Duodenal mucosa (tissue), 2 donors: ENCODE data around the gene PMPCA.

ENCODE experiments used
- H3K27ac ChIP-seq: one replicate; pipeline ENCODE4 v1.7.0; 2013; ENCODE audit warnings: low read depth, low read length
- H3K27me3 ChIP-seq, 2 donors: one replicate each; pipeline ENCODE4 v1.7.0; 2013; ENCODE audit warnings: low read length in 2 of 2, control low read depth in 1 of 2; ENCODE audit not compliant: insufficient read depth in 2 of 2, control insufficient read depth in 1 of 2
- H3K36me3 ChIP-seq, 2 donors: one replicate each; pipeline ENCODE4 v1.7.0; 2013; ENCODE audit warnings: low read length in 2 of 2, control low read depth in 1 of 2; ENCODE audit not compliant: insufficient read depth in 2 of 2, control insufficient read depth in 1 of 2
- H3K4me1 ChIP-seq, 2 donors: one replicate each; pipeline ENCODE4 v1.7.0; 2013; ENCODE audit warnings: low read length in 2 of 2, control low read depth in 1 of 2; ENCODE audit not compliant: insufficient read depth in 2 of 2, control insufficient read depth in 1 of 2
- H3K4me3 ChIP-seq, 2 donors: one replicate each; pipeline ENCODE4 v1.7.0; 2013; ENCODE audit warnings: low read length in 2 of 2, low read depth in 1 of 2
- H3K9ac ChIP-seq, 2 donors: one replicate each; pipeline ENCODE4 v1.7.0; 2013; ENCODE audit warnings: low read length in 2 of 2, low read depth in 1 of 2
- H3K9me3 ChIP-seq, 2 donors: one replicate each; pipeline ENCODE4 v1.7.0; 2013; ENCODE audit warnings: low read length in 2 of 2, control low read depth in 1 of 2; ENCODE audit not compliant: control insufficient read depth in 1 of 2

PMPCA gene

GRCh38 chr9:136453326-136453725, 42.9 kb downstream of the PMPCA start:
- Histone ChIP-seq H3K27me3 (no peaks in the 10 kb centered on the region), H3K9me3 (no peaks in the 10 kb centered on the region), H3K9ac (no peak overlapping the region), H3K27ac (no peak overlapping the region), H3K4me1 (no peaks in the 10 kb centered on the region), H3K36me3 (peaks cover 54 to 88% of the 10 kb centered on the region in 2 donors), H3K4me3 (no peak overlapping the region)

- Histone ChIP-seq H3K27ac (no peak overlapping the region), H3K27me3 (no peaks in the 10 kb centered on the region), H3K4me1 (no peaks in the 10 kb centered on the region), H3K4me3 (no peak overlapping the region), H3K9me3 (no peaks in the 10 kb centered on the region), H3K9ac (no peak overlapping the region), H3K36me3 (peaks cover 54 to 87% of the 10 kb centered on the region in 2 donors)
Observed at GRCh38 chr9:136454026-136454796, 43.8 kb downstream of the PMPCA start.

DNA sequence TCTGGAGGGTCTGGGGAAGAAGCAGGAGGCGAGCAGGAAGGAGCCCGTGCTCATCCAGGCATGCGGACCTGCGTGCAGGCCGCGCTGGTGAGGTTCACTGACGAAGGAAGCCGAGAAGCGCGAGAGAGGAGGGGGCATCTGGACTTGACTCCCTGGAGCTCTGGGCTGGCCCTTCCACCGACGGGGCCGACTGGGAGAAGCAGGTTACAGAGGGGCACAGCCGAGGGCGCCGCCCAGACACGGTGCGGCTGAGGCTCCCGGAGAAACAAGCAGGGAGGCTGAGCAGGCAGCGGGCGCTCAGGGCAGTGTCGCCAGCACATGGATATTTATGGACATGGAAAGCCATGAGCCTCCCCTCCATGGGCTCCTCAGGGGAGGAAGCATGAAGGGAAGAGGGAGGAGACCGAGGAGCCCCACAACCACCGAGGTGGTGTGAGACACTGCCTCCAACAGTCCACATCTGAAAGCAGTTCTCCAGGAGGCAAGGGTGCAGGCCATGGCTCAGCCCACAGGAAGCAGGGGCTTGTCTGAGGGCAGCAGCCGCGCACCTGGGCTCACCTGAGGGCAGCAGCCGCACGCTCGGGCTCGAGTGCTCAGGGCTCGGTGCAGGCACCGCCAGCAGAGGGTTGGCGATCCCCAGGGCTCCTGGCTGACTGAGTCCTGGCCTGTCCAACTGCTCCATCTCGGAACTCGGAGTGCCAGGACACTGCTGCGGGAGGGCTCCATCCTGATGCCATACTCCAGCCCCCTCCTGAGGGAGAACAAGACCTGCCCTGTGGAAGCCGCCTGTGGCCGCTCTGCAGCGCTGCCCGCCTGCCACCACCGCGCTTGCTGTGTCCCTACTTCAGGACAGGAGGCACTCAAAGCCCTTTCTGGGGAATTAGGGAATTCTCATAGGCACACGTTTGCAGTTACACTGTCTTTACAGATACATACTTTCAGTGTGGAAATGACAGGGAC, 44.9 kb downstream of the PMPCA start:
- peaks cover 59 to 87% of the 10 kb centered on the region in 2 donors for H3K36me3 ChIP-seq
- H3K4me1 ChIP-seq = no peaks in the 10 kb centered on the region
- no peak overlapping the region for H3K9ac ChIP-seq
- H3K9me3 ChIP-seq = no peaks in the 10 kb centered on the region
- H3K4me3 ChIP-seq = no peak overlapping the region
- H3K27me3 ChIP-seq = no peaks in the 10 kb centered on the region
- H3K27ac ChIP-seq = no peak overlapping the region

GRCh38 chr9:136456258-136456657, 45.8 kb downstream of the PMPCA start:
- Histone ChIP-seq H3K4me1 (no peaks in the 10 kb centered on the region), H3K4me3 (no peak overlapping the region), H3K27me3 (no peaks in the 10 kb centered on the region), H3K27ac (no peak overlapping the region), H3K9me3 (no peaks in the 10 kb centered on the region), H3K36me3 (peaks cover 55 to 87% of the 10 kb centered on the region in 2 donors), H3K9ac (no peak overlapping the region)

- H3K4me1 ChIP-seq = no peaks in the 10 kb centered on the region
Observed at GRCh38 chr9:136457326-136457725, 46.9 kb downstream of the PMPCA start.

DNA sequence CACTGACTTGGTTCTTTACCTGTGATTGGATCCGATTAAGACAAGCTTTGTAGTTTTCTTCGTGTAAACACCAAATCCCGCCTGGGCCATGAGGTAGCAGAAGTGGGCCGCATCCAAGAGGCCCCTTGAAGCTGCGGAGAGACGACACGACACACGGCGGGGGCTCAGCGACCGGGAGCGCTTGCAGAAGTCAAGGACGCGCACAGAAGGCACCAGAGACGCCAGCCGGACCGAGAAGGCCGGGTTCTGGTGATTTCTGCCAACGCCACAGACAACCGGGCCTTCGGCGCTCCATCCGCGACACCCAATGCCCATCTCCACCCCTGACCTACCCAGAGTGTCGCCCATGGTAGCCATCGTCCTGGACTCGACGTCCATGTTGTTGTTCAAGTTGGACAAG, 49.0 kb downstream of the PMPCA start:
- no peaks in the 10 kb centered on the region for H3K9me3 ChIP-seq
- no peak overlapping the region for H3K9ac ChIP-seq
- no peaks in the 10 kb centered on the region for H3K4me1 ChIP-seq
- H3K4me3 ChIP-seq = no peak overlapping the region
- no peak overlapping the region for H3K27ac ChIP-seq
- no peaks in the 10 kb centered on the region for H3K27me3 ChIP-seq
- H3K36me3 ChIP-seq = peaks cover 71 to 95% of the 10 kb centered on the region in 2 donors

More at GRCh38 chr9:136457326-136457725, 46.9 kb downstream of the PMPCA start:
- Histone ChIP-seq H3K27ac (no peak overlapping the region), H3K27me3 (no peaks in the 10 kb centered on the region), H3K36me3 (peaks cover 61 to 88% of the 10 kb centered on the region in 2 donors), H3K9ac (no peak overlapping the region), H3K4me3 (no peak overlapping the region), H3K9me3 (no peaks in the 10 kb centered on the region)

DNA sequence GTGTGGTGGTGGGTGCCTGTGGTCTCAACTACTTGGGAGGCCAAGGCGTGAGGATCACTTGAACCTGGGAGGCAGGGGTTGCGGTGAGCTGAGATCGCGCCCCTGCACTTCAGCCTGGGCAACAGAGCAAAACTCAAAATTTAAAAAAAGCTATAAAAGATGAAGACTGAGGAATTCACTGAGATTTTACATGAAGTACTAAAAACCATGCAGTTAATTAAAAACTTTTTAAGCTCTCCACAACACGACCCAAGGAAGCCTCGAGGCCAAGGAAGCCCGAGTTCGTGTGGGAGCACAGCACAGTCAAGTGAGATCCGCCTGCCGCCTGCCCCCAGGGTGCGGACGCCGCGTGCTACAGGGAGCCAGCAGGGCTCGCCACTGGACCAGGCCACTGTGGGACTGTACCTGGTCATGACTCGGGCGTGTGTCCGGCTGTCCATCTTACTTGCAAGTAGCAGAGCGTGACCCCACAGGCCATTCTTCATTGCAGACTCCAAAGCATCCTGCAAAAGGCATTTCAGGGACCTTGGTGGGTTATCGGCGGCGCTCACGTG, 50.4 kb downstream of the PMPCA start:
- no peak overlapping the region for H3K9ac ChIP-seq
- no peaks in the 10 kb centered on the region for H3K9me3 ChIP-seq
- H3K4me1 ChIP-seq = no peaks in the 10 kb centered on the region
- H3K27me3 ChIP-seq = no peaks in the 10 kb centered on the region
- no peak overlapping the region for H3K4me3 ChIP-seq
- no peak overlapping the region for H3K27ac ChIP-seq
- H3K36me3 ChIP-seq = peaks cover 67 to 95% of the 10 kb centered on the region in 2 donors

DNA sequence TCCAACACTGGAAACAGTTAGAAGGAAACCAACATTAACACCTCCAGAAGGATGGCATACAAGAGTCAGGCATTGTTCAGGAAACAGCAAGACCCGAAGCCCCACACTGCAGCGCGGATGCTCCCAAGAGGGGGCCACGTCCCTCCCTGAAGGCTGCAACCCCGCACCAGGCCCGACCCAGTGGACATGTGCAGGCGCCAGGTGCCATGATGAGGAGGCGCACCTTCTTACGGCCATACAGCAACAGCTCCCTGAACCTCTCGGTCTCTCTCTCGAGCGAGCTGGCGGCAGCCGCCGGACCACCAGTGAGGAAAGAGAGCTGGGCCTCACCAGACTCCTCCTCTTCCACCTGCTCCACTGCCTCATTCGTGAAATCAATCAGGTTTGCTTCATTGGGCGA, 52.2 kb downstream of the PMPCA start:
- Histone ChIP-seq H3K4me1 (no peaks in the 10 kb centered on the region), H3K36me3 (peaks cover 72 to 95% of the 10 kb centered on the region in 2 donors)

DNA sequence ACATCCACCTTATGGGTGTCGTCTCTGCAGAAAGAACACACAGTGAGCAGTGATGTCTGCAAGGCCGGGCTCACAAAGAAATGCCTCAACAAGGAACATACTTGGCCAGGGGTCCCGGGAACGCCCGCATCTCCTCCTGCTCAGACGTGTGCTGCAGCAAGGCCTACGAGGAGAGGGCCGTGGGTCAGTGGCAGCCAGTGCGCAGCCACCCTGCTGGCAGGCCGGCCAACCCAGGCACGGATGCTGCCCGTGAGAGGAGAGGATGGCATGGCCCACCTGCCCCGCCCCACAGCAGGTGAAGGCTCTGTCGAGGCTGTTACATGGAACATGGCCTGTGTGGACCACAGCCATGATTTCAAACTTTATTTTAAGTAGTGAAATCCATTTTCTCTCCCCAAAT, 53.1 kb downstream of the PMPCA start:
- H3K36me3 ChIP-seq = peaks cover 78 to 96% of the 10 kb centered on the region in 2 donors
- no peak overlapping the region for H3K27ac ChIP-seq
- no peaks in the 10 kb centered on the region for H3K9me3 ChIP-seq
- H3K9ac ChIP-seq = no peak overlapping the region
- no peaks in the 10 kb centered on the region for H3K4me1 ChIP-seq
- H3K27me3 ChIP-seq = no peaks in the 10 kb centered on the region
- H3K4me3 ChIP-seq = no peak overlapping the region

More for the DNA sequence above, 52.2 kb downstream of the PMPCA start:
- H3K4me3 ChIP-seq = no peak overlapping the region
- H3K9ac ChIP-seq = no peak overlapping the region
- no peak overlapping the region for H3K27ac ChIP-seq
- H3K27me3 ChIP-seq = no peaks in the 10 kb centered on the region
- no peaks in the 10 kb centered on the region for H3K9me3 ChIP-seq

- H3K4me1 ChIP-seq = no peaks in the 10 kb centered on the region
- H3K4me3 ChIP-seq = no peak overlapping the region
- no peak overlapping the region for H3K27ac ChIP-seq
- no peaks in the 10 kb centered on the region for H3K9me3 ChIP-seq
- H3K36me3 ChIP-seq = peaks cover 72 to 94% of the 10 kb centered on the region in 2 donors
- H3K27me3 ChIP-seq = no peaks in the 10 kb centered on the region
- no peak overlapping the region for H3K9ac ChIP-seq
Observed at GRCh38 chr9:136464241-136464640, 53.8 kb downstream of the PMPCA start.
